DMS53 (cell line): ENCODE measurements around the gene HDAC5.
"Not testable (repeated sequence)": the region's sequence is repeated elsewhere in the genome, so short reads cannot be mapped to it uniquely, and the experiment has no call there.

ENCODE experiments used
- DNase-seq: peaks from one replicate; lab custom pipeline; 2025; lab: John Stamatoyannopoulos, UW

HDAC5 gene

DNA sequence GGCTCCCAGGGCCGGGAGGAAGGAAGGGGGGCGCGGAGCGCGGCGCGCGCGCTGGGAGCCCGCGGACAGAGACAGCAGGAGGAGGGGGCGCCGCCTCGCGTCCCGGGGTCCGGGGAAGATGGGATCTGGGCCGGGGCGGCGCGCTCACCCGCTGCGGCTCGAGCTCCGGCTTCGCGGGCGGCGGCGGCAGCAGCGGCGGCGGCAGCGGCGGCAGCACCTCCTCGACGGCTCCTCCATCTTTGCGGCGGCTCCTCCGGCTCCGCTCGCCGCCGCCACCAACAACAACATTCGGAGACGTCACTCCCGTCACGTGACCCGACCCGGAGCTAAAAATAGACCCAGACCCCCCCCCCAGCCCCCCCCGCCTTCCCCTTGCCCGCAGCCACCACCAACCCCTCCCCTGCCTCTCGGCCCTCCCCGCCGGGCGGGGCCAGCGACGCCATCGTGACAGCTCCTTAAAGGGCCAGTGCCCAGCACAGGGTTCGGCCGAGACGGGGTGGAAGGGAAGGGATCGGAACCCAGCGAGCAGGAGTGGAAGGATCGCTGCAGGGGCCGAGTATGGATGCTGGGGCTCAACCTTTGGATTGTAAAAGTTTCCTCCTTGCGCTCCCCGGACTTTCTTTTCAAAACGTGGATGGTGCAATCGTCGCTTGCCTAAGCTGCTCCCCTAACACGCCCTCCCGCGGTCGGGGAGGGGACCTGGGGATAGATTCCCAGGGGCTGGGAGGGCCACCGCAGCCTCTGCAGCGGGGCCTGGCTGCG is at the start of gene HDAC5:
TSS of gene HDAC5 (minus strand) at position 286 of the 762 bp plus-strand sequence. CDS start 6,126 bp downstream, outside the sequence.
- peak; percentile 98 for DNase-seq

DNA sequence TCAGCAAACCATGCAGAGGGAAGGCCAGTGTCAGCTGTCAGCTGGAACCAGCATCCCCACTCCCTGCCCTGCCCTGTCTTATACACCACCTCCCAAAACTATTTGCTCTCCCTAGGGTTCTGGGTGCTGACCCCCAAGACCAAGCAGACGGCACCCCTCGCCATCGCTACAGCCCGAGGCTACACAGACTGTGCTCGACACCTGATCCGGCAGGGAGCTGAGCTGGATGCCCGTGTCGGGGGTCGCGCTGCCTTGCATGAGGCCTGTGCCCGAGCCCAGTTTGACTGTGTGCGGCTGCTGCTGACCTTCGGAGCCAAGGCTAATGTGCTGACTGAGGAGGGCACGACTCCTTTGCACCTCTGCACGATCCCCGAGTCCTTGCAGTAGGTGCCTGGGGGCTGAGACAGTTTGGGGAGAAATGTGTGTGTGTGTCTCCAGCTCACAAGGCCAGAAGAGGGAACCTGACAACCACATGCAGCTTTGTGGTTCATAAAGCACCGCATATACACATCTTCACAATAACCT is 48.6 kb upstream of the HDAC5 start:
- no peak for DNase-seq

DNA sequence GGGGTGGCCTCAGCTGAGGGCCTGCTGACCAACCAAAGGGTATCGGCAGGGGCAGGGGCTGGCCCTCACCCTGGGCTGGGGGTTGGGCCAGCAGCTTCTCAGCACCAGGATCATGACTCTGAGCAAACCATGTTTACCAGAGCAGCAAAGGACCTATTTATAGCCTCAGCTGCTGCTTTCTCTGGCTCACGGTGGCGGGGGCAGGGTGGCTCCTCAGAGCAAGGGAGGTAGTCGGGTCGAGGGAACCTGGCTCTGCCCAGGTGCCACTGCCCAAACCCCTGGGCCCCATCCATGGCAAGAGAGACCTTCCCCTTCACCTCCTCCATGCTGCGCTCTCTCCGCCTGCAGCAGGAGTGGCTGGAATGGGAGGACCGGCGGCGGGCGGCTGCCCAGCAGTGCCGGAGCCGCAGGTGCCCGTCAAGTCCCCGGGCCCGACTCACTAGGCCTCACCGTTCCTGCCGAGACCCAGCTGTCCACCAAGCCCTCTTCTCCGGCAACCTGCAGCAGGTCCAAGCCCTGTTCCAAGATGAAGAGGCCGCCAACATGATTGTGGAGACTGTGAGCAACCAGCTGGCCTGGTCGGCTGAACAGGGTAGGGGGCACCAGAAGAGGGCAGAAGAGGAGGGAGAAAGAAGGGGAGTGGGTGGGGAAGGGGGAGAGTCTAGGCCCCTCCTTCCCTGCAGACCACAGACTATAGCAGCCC is 47.2 kb upstream of the HDAC5 start, which contains the start of gene ASB16:
TSS of gene ASB16 (plus strand) at position 206 of the 703 bp plus-strand sequence. CDS start at position 292, 86 bp downstream.
- peak; percentile 93 for DNase-seq

DNA sequence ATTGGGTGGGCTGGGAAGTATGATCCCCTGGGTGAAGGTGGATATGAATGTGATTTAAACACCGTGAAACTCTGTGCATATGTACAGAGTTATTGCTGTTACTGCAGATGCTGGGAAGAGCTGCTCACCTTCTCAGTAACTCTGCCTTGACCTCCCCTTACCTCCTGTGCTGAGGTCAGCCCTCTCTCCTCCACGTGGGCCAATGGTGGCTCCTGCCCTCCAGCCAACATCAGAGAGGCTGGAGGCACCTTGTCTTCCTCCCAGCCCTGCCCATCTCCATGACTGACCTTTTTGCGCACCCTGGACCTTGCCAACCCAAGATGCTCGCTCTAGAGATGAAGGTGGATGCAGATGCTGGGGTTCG is 46.7 kb upstream of the HDAC5 start:
- peak; percentile 74 for DNase-seq

DNA sequence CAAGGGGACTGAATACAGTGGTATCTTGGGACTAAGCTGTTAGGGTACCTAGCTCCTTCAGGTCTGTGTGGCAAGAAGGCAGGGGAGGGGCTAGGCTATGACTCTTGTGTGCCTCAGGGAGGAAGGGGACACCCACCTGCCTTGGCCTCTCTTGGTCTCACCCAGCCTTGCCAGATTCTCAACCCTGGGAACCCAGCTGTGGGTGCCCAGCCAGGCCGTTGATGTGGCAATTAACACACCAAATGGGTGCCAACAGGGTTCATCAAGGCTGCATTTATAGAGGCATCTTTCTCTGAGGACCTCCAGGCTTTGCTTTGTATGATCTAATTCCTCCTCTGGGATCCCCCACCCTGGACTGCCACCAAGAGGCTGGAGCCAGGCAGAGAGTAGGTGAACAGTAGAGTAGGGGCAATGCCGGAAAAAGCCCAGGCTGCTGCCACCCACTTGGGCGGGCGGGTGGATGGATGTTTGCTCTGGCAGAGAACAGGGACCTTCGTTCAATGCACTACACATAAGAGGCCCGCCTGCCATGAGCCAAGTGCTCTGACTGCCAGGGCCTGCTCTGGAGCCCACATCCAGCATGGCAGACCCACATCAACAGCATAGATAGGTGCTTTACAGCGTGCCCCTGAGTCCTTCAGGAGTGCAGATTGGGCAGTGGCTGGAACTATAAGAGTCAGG is 43.9 kb upstream of the HDAC5 start:
- no peak for DNase-seq

DNA sequence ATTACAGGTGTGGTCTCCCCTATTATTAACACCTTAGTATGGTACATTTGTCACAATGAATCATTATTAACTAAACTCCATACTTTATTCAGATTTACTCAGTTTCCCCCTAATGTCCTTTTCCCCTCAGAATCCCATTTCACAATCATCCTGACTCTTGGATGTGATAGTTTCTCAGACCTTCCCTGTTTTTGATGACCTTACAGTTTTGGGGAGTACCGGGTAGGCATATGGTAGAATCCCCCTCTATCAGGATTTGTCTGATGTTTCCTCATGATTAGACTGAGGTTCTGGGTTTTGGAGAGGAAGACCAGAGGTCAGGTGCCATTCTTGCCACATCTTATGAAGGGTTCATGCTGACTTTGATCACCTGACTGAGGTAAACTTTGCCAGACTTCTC is 41.0 kb upstream of the HDAC5 start:
- no peak for DNase-seq

DNA sequence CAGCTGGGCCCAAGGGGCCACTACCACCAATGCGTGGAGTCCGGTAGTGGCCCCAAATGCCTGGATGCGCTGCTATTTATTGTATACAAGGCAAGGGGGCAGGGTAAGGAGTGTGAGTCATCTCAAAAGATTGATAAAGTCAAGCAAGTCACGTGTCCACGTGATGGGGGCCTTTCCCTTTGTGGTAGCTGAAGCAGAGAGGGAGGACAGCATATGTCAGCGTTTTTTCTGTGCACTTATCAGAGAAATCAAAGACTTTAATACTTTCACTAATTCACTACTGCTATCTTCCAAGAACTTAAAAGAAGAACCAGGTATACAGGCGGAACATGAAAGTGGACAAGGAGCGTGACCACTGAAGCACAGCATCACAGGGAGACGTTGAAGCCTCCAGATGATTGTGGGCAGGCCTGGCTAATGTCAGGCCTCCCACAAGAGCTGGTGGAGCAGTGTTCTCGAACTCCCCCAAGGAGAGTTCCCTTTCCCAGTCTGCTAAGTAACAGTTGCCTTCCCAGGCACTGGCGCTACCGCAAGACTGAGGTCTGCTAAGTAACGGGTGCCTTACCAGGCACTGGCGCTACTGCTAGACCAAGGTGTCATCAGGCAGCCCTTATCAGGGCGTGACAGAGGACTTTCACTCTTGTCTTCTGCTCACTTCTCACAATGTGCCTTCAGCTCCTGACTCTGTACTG is 36.2 kb upstream of the HDAC5 start:
- no peak for DNase-seq

DNA sequence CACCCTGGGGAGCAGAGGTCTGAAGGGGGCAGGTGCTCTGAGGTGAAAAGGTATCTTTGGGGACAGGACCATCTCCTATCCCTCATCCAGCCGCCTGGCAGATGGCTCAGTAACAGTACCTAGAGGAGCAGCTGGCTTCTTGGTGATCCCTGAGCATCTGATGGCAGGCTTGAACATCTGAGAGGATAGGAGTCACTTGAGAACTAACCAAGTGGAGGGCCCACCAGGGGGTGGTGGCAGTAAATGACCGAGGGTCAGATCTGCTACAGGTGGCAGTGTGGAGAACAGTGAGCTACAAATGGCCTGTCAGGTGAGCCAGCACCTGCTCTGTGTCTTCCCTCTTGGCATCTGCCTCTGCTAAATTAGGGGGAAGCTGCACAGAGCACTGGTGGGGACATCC is 32.0 kb upstream of the HDAC5 start:
- no peak for DNase-seq

DNA sequence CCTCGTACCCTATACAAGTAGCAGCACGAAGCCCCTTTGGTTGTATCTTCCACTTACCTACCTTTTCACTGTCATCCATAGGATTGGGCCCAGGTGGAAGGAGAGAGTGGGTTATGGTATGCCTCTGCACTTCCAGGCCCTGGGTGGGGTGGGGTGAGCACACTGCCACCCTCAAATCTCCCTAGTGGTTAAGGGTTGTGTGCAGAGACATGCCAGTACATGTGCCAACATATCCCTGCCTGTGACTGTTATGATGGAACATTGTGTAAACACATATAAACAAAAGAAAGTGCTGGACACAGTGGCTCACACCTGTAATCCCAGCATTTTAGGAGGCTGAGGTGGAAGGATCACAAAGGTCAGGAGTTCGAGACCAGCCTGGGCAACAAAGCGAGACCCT is 29.4 kb upstream of the HDAC5 start:
- no peak for DNase-seq

DNA sequence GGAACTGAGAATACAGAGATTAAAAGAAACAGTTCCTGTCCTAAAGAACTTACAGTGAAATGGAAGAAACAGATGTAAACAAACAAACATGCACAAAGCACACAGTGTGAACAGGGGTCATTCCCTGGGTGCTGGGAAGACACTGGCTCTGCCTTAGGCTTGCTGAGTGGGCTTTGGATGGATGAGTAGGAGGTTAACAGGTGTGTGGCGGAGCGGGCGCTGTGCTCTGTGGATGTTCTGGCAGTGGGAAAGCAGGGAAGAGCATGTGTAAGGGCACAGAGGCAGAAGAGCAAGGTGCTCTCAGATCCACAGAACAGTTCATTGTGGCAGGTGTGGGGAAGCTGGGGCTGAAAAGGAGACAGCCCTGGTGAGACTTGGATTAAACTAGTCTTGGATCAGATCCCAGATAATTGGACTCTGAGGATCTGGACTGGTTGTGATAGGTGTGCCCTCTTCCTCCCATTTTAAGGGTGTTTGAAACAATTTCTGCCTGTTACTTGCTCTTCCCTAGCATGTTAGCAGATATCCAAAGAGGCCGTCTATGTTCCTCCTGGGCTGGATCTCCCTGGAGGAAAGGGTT is 26.4 kb upstream of the HDAC5 start:
- DNase-seq, result no peak

DNA sequence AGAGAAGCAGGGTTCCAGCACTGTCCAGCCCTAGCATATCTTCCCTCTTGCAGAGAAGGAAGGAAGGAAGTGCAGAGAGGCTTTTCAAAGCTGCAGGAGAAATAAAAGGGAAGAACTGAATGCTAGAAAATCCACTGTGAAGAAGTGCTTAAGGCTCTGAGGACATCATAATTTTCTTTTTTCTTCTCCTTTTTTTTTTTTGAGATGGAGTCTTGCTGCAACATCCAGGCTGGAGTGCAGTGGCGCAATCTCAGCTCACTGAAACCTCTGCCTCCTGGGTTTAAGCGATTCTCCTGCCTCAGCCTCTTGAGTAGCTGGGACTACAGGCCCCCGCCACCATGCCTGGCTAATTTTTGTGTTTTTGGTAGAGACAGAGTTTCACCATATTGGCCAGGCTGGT is 25.6 kb upstream of the HDAC5 start:
- DNase-seq, result not testable (repeated sequence)

DNA sequence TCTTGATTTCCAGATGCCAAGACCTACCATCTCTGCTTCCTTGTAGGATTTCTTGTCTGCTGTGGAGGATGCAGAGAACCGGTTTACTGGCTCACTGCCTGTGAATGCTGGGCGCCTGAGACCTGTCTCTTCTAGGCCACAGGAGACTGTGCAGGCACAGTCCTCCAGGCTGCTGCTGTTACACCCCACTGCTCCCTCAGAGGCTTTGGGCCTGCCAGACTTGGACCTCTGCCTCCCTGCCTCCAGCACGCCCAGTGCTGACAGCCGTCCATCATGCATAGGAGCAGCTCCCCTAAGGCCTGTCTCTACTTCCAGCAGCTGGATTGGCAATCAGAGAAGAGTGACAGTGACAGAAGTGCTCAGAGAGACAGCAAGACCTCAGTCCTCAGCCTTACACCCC is 24.4 kb upstream of the HDAC5 start:
- no peak for DNase-seq

DNA sequence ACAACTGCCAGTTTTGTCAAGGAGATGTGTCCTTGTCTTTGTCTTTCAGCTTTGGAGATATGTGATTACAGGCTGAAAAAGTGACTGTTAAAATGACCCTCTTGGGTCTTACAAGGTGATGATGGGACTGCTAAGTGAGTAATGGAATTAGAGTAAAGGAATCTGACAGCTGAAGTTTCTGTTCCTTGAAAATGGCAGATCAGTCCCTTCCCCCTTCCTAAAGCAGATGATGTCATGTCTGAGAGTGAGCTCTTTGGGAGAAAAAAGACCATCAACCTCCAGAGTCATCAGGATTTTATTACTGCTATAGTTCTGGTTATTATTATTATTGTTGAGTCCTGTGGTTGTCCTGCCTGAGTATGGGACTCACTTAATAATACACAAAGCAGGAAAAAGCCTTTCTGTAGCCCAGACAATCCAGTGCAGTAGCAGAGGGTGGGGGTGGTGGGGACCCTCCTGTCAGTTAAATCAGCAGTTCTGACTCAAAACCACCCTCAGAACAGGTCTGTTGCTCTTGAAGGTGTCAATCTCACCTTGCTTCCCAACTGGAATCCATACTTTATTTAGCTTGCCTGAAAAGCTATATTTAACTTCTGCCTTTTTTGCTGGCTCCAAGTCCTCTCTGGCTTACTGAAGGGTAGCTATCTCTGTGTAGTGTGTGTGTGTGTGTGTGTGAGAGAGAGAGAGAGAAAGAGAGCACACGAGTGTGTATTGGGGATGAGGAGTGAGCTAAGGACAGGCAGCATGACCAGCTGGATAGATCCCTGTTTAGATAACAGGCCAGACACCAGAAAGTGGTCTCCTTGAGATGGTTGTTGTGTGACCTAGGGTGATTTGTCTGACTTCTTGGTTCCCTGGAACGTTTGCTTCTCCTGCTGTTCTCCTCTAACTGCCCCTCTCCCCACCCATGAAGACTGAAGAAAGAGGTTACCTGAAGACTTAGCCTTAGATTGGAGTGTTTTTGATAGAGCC is 23.2 kb upstream of the HDAC5 start:
- no peak for DNase-seq

DNA sequence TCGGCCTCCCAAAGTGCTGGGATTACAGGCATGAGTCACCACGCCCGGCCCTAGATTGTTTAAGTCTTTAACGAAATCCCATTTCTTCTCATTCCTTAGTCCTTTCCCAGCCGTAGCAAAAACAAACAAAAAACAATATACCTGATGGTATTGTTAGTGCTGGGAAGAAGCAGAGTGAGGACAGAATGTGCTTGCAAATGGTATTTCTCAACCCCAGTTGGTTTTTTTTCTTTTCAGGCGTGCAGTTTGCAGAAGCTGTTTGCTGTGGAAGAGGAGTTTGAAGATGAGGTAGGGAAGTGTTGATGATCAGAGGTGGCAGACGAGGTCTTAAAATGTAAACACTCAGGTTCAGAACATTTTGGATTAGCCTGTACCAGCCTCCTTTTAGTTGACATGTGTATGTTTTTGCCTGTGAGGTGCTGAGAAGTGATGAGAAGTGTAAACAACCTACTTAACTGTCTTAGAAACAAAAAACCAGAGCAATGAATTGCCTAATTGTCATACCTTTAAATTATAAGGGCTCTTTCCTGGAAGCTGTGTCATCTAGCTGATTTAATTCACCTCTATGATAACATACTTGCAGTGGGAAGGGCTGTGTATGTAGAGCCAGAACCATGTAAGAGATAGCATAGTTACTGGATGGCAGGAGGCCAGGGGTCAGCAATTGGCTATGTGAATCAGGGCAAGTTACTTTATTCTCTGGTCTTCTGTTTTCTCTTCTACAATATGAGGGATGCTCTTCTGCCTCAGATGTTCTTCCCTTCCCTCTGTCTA is 21.7 kb upstream of the HDAC5 start:
- DNase-seq, result no peak

DNA sequence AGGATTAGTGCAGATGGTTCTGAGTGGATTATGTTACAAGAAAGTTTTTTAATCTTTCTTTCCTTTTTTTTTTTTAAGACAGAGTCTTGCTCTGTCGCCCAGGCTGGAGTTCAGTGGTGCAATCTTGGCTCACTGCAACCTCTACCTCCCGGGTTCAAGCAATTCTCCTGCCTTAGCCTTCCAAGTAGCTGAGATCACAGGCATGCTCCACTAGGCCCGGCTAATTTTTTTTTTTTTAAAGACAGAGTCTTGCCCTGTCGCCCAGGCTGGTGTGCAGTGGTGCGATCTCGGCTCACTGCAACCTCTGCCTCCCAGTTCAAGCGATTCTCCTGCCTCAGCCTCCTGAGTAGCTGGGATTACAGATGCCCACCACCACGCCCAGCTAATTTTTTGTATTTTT is 20.5 kb upstream of the HDAC5 start:
- not testable (repeated sequence) for DNase-seq

DNA sequence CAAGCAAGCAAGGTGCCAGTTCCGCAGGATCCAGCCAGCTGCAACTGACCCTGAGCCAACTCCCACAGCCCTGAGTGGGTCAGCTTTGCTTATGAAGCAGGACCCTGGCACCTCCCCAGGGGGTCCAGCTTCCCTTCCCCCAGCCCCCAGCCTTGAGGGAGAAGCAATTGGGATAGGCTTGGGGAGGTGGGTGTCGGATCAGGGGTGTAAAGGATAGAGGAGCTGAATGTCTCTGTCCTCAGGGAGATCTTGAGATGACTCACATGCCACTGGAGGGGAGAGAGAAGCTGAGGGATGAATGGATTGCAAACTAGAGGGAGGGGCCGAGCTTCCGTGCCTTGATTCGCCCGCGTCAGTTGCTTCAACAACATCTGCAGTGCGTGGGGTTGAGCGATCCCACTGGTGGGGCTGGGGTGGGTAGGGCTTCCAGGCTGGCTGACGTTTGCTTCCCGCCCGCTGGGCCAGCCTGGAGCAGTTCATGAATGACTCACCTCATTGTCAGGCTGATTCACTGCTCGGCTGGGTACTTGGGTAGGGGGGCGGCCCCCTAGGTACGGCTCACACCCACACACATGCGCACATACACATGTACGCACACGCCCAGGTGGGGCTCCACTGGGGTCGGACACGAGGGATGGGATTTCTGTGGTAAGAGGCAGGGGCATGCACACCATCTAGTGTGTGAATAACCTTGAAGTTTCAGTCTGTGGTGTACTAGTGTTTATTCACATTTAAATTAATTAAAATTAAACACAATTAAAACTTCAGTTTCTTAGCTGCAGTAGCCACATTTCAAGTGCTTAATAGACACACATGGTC is 14.7 kb upstream of the HDAC5 start:
- peak; percentile 99 for DNase-seq

DNA sequence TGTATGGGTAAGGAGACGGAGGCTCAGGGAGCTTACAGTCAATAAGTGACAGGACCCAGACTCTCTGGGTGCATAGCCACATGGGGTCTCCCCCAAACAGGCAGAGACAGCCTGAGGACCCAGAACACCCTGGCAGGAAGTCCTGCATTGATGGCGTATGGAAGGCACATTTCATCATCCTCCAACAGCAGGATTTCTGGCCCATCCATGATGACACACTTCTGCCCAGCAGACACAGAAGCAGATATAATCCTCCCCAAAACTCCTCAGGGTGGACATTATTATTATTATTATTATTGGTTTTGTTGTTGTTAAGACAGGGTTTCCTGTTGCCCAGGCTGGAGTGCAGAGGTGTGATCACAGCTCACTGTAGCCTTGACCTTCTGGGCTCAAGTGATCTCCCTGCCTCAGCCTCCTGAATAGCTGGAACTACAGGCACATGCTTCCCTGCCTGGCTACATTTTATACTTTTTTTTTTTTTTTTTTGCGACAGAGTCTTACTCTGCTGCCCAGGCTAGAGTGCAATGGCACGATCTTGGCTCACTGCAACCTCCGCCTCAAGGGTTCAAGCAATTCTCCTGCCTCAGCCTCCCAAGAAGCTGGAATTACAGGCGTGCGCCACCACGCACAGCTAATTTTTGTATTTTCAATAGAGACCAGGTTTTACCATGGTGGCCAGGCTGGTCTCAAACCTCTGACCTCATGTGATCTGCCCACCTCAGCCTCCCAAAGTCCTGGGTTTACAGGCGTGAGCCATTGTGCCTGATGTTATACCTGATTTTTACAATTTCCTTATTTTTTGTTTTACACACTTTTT is 11.5 kb upstream of the HDAC5 start:
- DNase-seq, result no peak

DNA sequence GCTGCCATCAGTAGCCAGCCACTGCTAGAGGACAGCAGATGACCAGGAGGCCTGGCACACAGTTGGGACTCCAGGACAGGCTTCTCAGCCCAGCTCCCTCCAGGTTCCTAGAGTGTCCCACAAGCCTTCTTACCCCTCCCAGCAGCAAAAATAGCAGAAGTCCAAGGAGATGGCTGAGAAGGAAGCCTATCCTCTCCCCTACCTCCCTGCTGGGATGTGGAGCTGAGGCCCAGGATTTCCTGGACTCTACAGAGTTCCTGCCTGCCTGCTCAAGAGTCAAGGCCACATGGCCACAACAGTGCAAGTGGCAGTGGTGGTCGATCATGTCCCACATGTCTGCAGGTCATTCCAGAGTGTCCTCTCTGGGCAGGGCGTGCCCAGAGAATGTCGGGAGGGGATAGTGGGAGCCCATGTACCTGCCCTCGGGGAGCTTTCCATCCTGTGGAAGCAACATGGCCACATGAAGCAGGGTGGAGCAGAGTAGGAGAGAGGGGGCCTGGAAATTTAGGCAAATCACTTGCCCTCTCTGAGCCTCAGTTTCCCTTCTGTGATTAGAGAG is 10.6 kb upstream of the HDAC5 start:
- no peak for DNase-seq
